Measurements from ENCODE around the gene SIKE1. TPM values are rescaled to one million over a fixed set of nuclear protein-coding genes. Genes with fewer than 3 reads are reported as not detected.

Gene SIKE1
- total RNA-seq, 8 experiments from 2014 or later = 68.3 to 141 (median 92.4) TPM

Other genes starting within 250 kb of the SIKE1 start
- gene BCAS2, start 199.1 kb downstream of the SIKE1 start, total RNA-seq = 100 to 1,000 TPM in 3 of 8 experiments, 10 to 100 TPM in 5; 53.9 to 132 (median 93.0) TPM
- 1 to 10 TPM in 3 of 8 experiments, under 1 TPM in 5; 0.43 to 2.6 (median 0.90) TPM for gene DENND2C, start 110.6 kb downstream of the SIKE1 start, total RNA-seq
- under 1 TPM in 2 of 8 experiments, not detected in 6; 0.08 to 0.28 TPM for gene AMPD1, start 85.1 kb downstream of the SIKE1 start, total RNA-seq
- gene NRAS, start 63.9 kb downstream of the SIKE1 start, total RNA-seq = 10 to 100 TPM; 15.8 to 87.0 (median 50.8) TPM
- 100 to 1,000 TPM; 343 to 800 (median 541) TPM for gene CSDE1, start 22.7 kb downstream of the SIKE1 start, total RNA-seq
- under 1 TPM in 2 of 8 experiments, not detected in 6; 0.15 to 0.99 TPM for gene SYCP1, start 74.2 kb upstream of the SIKE1 start, total RNA-seq
- gene TSHB, start 249.1 kb upstream of the SIKE1 start, total RNA-seq = under 1 TPM in 1 of 8 experiments, not detected in 7; 0.64 TPM

Data from motor neuron (in vitro differentiated cells).